CD4-positive, alpha-beta memory T cell (primary cell): Measurements from ENCODE around the gene ENTPD7. TPM values are rescaled to one million over a fixed set of nuclear protein-coding genes. Genes with fewer than 3 reads are reported as not detected.

Source experiments
- CTCF ChIA-PET: fragments of 350-600 bp; sonication (Branson Sonifier 250); formaldehyde crosslinking; loops from one replicate; lab custom pipeline; 2021; ENCODE audit warnings: inconsistent platforms; ENCODE audit not compliant: partially characterized antibody; lab: Charles Lee
- POLR2A ChIA-PET: fragments of 350-600 bp; sonication (Branson Sonifier 250); formaldehyde crosslinking; loops from one replicate; lab custom pipeline; 2021; ENCODE audit not compliant: partially characterized antibody; lab: Charles Lee
- DNase-seq, 5 donors: peaks; one replicate each; pipeline versions ENCODE4 v3.0.0 to v3.0.0-alpha.2; 2020 to 2022; ENCODE audit warnings: mixed read lengths in 1 of 5
- H3K27ac ChIP-seq: one replicate; pipeline ENCODE4 v1.7.0; 2013; ENCODE audit warnings: low read depth, low read length
- H3K27me3 ChIP-seq: 2 replicates; pipeline ENCODE4 v1.7.0; 2013; ENCODE audit warnings: mild to moderate bottlenecking, low read length, moderate library complexity; ENCODE audit not compliant: insufficient read depth
- H3K36me3 ChIP-seq: 2 replicates; pipeline ENCODE4 v1.7.0; 2013; ENCODE audit warnings: mild to moderate bottlenecking, low read length, moderate library complexity; ENCODE audit not compliant: insufficient read depth
- H3K4me1 ChIP-seq: 2 replicates; pipeline ENCODE4 v1.7.0; 2013; ENCODE audit warnings: mild to moderate bottlenecking, low read length, moderate library complexity; ENCODE audit not compliant: insufficient read depth
- H3K4me3 ChIP-seq, 2 donors: one replicate each; pipeline ENCODE4 v1.7.0; 2013; ENCODE audit warnings: low read length in 2 of 2, mild to moderate bottlenecking in 1 of 2
- H3K9me3 ChIP-seq, 2 donors: one replicate each; pipeline ENCODE4 v1.7.0; 2013; ENCODE audit warnings: low read length in 2 of 2, control low read depth in 1 of 2; ENCODE audit not compliant: control insufficient read depth in 1 of 2
- H3K27ac Mint-ChIP-seq, 7 donors: one replicate each; pipeline ENCODE4 v1.8.0; 2020 to 2021; ENCODE audit warnings: mixed read lengths in 7 of 7, mild to moderate bottlenecking in 6 of 7, inconsistent platforms in 3 of 7, moderate library complexity in 3 of 7
- H3K27me3 Mint-ChIP-seq, 2 donors: one replicate each; pipeline ENCODE4 v1.8.0; 2020 to 2021; ENCODE audit warnings: mixed read lengths in 2 of 2
- H3K36me3 Mint-ChIP-seq, 2 donors: one replicate each; pipeline ENCODE4 v1.8.0; 2020 to 2021; ENCODE audit warnings: mixed read lengths in 2 of 2, inconsistent platforms in 1 of 2, mild to moderate bottlenecking in 1 of 2
- H3K4me1 Mint-ChIP-seq, 4 donors: one replicate each; pipeline ENCODE4 v1.8.0; 2020 to 2021; ENCODE audit warnings: mixed read lengths in 4 of 4, mild to moderate bottlenecking in 1 of 4
- H3K4me3 Mint-ChIP-seq, 8 donors: one replicate each; pipeline ENCODE4 v1.8.0; 2020 to 2021; ENCODE audit warnings: mixed read lengths in 8 of 8, mild to moderate bottlenecking in 7 of 8, moderate library complexity in 6 of 8, inconsistent platforms in 3 of 8
- H3K9me3 Mint-ChIP-seq, 8 donors: one replicate each; pipeline ENCODE4 v1.8.0; 2020 to 2021; ENCODE audit warnings: mixed read lengths in 8 of 8, mild to moderate bottlenecking in 5 of 8, inconsistent platforms in 3 of 8, moderate library complexity in 1 of 8
- intact Hi-C: fragments of 100-400 bp; cut with micrococcal nuclease; formaldehyde crosslinking; loops from one replicate; pipeline ENCODE4 v1.15.1; 2023
- polyA plus RNA-seq, 2 donors: library from polyadenylated mRNA; unstranded; fragments of 300-500 nt; fragmentation: Illumina TruSeq; gene quantifications; one replicate each; pipeline ENCODE4 v1.2.3, GENCODE V29; 2021
- total RNA-seq, 2 experiments: library from RNA; stranded (reverse); gene quantifications; one replicate each; pipeline ENCODE4 v1.2.3, GENCODE V29; 2021

Gene ENTPD7
- total and polyA plus RNA-seq, 4 experiments from 2014 or later: 1.7 to 3.9 (median 2.9) TPM

DNA sequence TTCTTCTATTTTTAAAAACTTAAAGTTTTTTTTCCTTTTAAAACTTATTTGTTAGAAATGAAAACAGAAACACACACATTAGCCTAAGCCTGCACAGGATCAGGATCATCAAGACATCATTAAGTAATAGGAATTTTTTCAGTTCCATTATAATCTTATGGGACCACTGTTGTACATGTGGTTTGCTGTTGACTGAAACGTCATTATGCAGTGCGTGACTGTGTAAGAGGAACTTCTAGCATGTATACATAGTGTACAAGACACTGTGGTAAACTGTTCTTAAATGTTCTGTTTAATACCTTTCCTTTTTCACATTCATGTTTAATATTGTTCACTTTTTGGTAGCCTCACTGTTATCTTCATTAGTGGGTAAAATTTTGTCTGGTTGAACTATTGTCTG lies 12.1 kb downstream of the ENTPD7 start:
- ChIA-PET POLR2A (no interaction called here), CTCF (no interaction called here)
- no peak for DNase-seq
- Mint-ChIP-seq H3K4me1 (no peaks in the 10 kb centered on the region), H3K36me3 (peaks cover 11 to 13% of the 10 kb centered on the region in 2 donors), H3K27me3 (no peaks in the 10 kb centered on the region), H3K9me3 (no peaks in the 10 kb centered on the region), H3K4me3 (no peak overlapping the region), H3K27ac (no peak overlapping the region)
- no peaks in the 10 kb centered on the region for H3K36me3 ChIP-seq
- intact Hi-C loops: no loop called here
- H3K9me3 ChIP-seq: no peaks in the 10 kb centered on the region
- no peaks in the 10 kb centered on the region for H3K27me3 ChIP-seq
- no peaks in the 10 kb centered on the region for H3K4me1 ChIP-seq
- no peak overlapping the region for H3K4me3 ChIP-seq
- H3K27ac ChIP-seq: no peak overlapping the region

DNA sequence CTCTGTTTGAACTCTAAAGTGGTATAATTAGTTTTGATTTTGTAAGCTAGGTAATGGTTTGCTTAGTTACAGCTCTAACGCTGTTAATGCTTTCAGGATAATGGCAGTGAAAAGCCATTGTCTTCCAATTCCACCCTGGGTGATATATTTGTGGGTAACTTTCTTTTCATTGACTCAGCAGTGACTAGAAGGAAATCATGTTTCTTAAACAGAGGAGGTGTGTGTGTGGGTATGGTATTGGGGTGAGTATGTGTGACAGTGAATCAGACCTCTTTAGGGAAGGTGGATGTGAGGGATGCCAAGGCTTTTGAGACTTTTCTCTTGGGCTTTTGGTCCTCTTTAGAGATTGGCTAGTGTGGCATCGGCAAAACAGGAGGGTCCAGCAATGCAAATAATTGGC lies 13.6 kb downstream of the ENTPD7 start:
- no peaks in the 10 kb centered on the region for H3K36me3 ChIP-seq
- Mint-ChIP-seq H3K27me3 (no peaks in the 10 kb centered on the region), H3K9me3 (no peaks in the 10 kb centered on the region), H3K36me3 (peaks cover 4 to 6% of the 10 kb centered on the region in 2 donors), H3K27ac (peak overlapping the region in 1 of 7 donors; percentile 46), H3K4me1 (no peaks in the 10 kb centered on the region), H3K4me3 (no peak overlapping the region)
- no peaks in the 10 kb centered on the region for H3K9me3 ChIP-seq
- ChIA-PET POLR2A (no interaction called here), CTCF (interaction anchor here (1.1 kb wide), 1 partner anchor 14 kb away, joined by 3 read pairs; the partner anchor contains the start of gene ENTPD7)
- H3K27ac ChIP-seq: no peak overlapping the region
- H3K27me3 ChIP-seq: no peaks in the 10 kb centered on the region
- DNase-seq: no peak
- intact Hi-C loops: no loop called here
- H3K4me1 ChIP-seq: no peaks in the 10 kb centered on the region
- H3K4me3 ChIP-seq: no peak overlapping the region

DNA sequence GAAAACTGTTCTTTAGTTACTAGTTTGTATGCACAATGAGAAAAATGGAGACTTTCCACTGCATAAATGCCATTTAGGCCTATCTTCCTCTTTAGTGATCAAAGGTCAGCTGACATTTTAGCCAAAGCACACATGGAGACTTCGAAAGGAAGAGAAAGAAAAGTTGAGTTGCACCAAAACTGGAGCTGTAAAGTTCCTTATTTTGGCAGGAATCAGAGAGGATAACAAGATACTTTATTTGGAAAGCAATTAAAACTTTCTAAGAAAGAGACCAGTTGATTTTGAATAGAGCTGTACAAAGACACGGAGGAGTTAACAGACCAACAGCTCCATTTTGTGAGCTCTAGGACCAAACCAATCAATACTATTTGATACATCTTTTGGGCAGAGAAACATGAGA lies 14.2 kb downstream of the ENTPD7 start:
- H3K36me3 Mint-ChIP-seq: peaks cover 4 to 6% of the 10 kb centered on the region in 2 donors
- CTCF ChIA-PET: no interaction called here
- intact Hi-C loops: no loop called here
- DNase-seq: no peak
- Histone ChIP-seq H3K27me3 (no peaks in the 10 kb centered on the region), H3K9me3 (no peaks in the 10 kb centered on the region), H3K4me3 (no peak overlapping the region), H3K36me3 (no peaks in the 10 kb centered on the region), H3K4me1 (no peaks in the 10 kb centered on the region), H3K27ac (no peak overlapping the region)
- peak overlapping the region in 1 of 8 donors; percentile 26 for H3K4me3 Mint-ChIP-seq
- no peaks in the 10 kb centered on the region for H3K9me3 Mint-ChIP-seq
- H3K27me3 Mint-ChIP-seq: no peaks in the 10 kb centered on the region
- POLR2A ChIA-PET: no interaction called here
- H3K4me1 Mint-ChIP-seq: no peaks in the 10 kb centered on the region
- no peak overlapping the region for H3K27ac Mint-ChIP-seq

GRCh38 chr10:99674762-99675161 lies 15.5 kb downstream of the ENTPD7 start:
- no peak for DNase-seq
- H3K9me3 ChIP-seq: no peaks in the 10 kb centered on the region
- CTCF ChIA-PET: no interaction called here
- intact Hi-C loops: no loop called here
- H3K36me3 Mint-ChIP-seq: peaks cover 9 to 13% of the 10 kb centered on the region in 2 donors
- POLR2A ChIA-PET: no interaction called here
- no peak overlapping the region for H3K27ac ChIP-seq
- no peak overlapping the region for H3K4me3 Mint-ChIP-seq
- H3K9me3 Mint-ChIP-seq: no peaks in the 10 kb centered on the region
- H3K27ac Mint-ChIP-seq: no peak overlapping the region
- H3K36me3 ChIP-seq: no peaks in the 10 kb centered on the region
- H3K4me1 Mint-ChIP-seq: no peaks in the 10 kb centered on the region
- no peaks in the 10 kb centered on the region for H3K4me1 ChIP-seq
- H3K4me3 ChIP-seq: no peak overlapping the region
- no peaks in the 10 kb centered on the region for H3K27me3 Mint-ChIP-seq
- H3K27me3 ChIP-seq: no peaks in the 10 kb centered on the region

- ChIA-PET POLR2A (no interaction called here), CTCF (interaction anchor here (1.4 kb wide), 1 partner anchor 240 kb away, joined by 4 read pairs; no protein-coding TSS in a partner anchor)
- Histone ChIP-seq H3K27ac (no peak overlapping the region), H3K4me1 (no peaks in the 10 kb centered on the region), H3K27me3 (no peaks in the 10 kb centered on the region), H3K9me3 (no peaks in the 10 kb centered on the region), H3K36me3 (no peaks in the 10 kb centered on the region), H3K4me3 (no peak overlapping the region)
- H3K27ac Mint-ChIP-seq: peak overlapping the region in 1 of 7 donors; percentile 40
- no peaks in the 10 kb centered on the region for H3K9me3 Mint-ChIP-seq
- intact Hi-C loops: no loop called here
- no peaks in the 10 kb centered on the region for H3K27me3 Mint-ChIP-seq
- no peaks in the 10 kb centered on the region for H3K4me1 Mint-ChIP-seq
- H3K36me3 Mint-ChIP-seq: peaks cover 17 to 22% of the 10 kb centered on the region in 2 donors
- no peak overlapping the region for H3K4me3 Mint-ChIP-seq
- no peak for DNase-seq
Observed at GRCh38 chr10:99676426-99676825, 17.1 kb downstream of the ENTPD7 start.

- H3K27ac Mint-ChIP-seq: no peak overlapping the region
- H3K27me3 Mint-ChIP-seq: no peaks in the 10 kb centered on the region
- no peak overlapping the region for H3K4me3 Mint-ChIP-seq
- intact Hi-C loops: no loop called here
- Histone ChIP-seq H3K36me3 (no peaks in the 10 kb centered on the region), H3K27ac (no peak overlapping the region), H3K9me3 (no peaks in the 10 kb centered on the region), H3K4me3 (no peak overlapping the region), H3K4me1 (no peaks in the 10 kb centered on the region), H3K27me3 (no peaks in the 10 kb centered on the region)
- no peaks in the 10 kb centered on the region for H3K4me1 Mint-ChIP-seq
- H3K36me3 Mint-ChIP-seq: peaks cover 17 to 23% of the 10 kb centered on the region in 2 donors
- no peak for DNase-seq
- ChIA-PET POLR2A (interaction anchor here (0.6 kb wide), 1 partner anchor 40 kb away, joined by 3 read pairs; no protein-coding TSS in a partner anchor), CTCF (interaction anchor here (1.4 kb wide), 1 partner anchor 240 kb away, joined by 4 read pairs; no protein-coding TSS in a partner anchor)
- H3K9me3 Mint-ChIP-seq: no peaks in the 10 kb centered on the region
Observed at GRCh38 chr10:99676895-99677294, 17.6 kb downstream of the ENTPD7 start.

DNA sequence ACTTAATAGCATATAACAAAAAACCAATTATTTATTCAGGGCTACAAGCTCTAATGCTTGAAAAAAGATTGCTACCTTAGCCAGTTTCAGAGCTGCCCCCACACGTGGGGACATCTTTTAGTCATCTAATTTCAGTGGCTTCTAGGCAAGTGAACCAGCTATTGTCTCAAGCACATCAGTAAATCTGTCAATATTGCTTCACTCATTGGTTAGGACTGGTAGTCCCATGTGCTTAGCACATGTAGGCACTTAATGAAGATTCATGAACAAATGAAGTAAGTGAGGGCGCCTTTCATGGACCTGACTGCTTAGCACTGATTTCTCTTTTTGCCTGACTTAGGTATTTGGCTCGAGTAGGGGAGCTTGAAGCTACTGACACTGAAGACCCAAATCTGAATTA lies 19.6 kb downstream of the ENTPD7 start:
- Mint-ChIP-seq H3K4me3 (no peak overlapping the region), H3K27ac (no peak overlapping the region), H3K36me3 (peaks cover 13 to 24% of the 10 kb centered on the region in 2 donors), H3K9me3 (no peaks in the 10 kb centered on the region), H3K27me3 (no peaks in the 10 kb centered on the region), H3K4me1 (no peaks in the 10 kb centered on the region)
- H3K4me3 ChIP-seq: no peak overlapping the region
- no peaks in the 10 kb centered on the region for H3K36me3 ChIP-seq
- no peaks in the 10 kb centered on the region for H3K9me3 ChIP-seq
- ChIA-PET CTCF (interaction anchor here (0.7 kb wide), 1 partner anchor 54 kb away, joined by 3 read pairs; no protein-coding TSS in a partner anchor), POLR2A (no interaction called here)
- intact Hi-C loops: no loop called here
- no peak overlapping the region for H3K27ac ChIP-seq
- DNase-seq: no peak
- no peaks in the 10 kb centered on the region for H3K27me3 ChIP-seq
- H3K4me1 ChIP-seq: no peaks in the 10 kb centered on the region
